ENCODE results near the gene ARHGAP42.

ARHGAP42 gene

DNA sequence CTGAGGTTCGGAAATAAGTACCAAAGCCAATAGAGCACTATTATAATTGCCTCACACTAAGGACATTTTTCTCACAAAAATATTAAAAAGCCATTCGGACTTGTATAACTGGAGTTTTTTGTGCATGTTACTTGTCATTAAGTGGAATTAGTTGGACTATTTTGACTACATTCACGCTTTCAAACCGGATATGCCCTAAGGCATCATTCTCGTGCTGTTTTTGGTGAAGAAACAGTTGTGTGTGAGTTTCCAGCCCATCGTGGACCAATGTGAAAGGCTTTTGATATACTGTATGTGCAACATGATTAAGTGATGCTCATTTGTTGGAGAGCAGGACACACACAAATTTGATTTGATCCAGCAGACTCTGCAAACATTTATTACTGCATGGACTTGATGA, 249.7 kb downstream of the ARHGAP42 start:
- DNase-seq (ENCODE audit: low read depth), result no peak
- no peak overlapping the region for H3K4me3 ChIP-seq (ENCODE audit: low read length)
- TF ChIP-seq, protein P1, sequence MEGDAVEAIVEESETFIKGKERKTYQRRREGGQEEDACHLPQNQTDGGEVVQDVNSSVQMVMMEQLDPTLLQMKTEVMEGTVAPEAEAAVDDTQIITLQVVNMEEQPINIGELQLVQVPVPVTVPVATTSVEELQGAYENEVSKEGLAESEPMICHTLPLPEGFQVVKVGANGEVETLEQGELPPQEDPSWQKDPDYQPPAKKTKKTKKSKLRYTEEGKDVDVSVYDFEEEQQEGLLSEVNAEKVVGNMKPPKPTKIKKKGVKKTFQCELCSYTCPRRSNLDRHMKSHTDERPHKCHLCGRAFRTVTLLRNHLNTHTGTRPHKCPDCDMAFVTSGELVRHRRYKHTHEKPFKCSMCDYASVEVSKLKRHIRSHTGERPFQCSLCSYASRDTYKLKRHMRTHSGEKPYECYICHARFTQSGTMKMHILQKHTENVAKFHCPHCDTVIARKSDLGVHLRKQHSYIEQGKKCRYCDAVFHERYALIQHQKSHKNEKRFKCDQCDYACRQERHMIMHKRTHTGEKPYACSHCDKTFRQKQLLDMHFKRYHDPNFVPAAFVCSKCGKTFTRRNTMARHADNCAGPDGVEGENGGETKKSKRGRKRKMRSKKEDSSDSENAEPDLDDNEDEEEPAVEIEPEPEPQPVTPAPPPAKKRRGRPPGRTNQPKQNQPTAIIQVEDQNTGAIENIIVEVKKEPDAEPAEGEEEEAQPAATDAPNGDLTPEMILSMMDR (conservative IDR thresholded peaks at IDR 0.05; ENCODE audit: low read depth, low read length), result no peak

DNA sequence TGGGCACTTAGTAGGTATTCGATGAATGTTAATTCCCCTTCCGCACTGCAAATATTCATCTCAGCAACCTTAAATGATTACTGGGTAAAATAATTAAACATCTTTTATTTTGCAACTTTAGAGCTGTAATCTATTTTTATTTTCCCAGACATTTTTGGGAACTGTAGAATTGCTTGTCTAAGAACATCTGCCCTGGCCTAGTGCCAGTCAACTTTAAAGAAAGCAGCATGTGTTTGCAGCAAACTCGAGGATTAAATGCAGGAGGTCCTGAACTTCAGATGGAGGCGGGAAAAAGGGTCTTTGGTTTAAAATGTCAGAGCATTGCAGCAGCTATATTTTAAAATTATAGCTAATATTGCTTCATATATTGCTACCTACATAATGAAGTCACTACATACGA, 252.5 kb downstream of the ARHGAP42 start:
- TF ChIP-seq, protein P1 (conservative IDR thresholded peaks at IDR 0.05; ENCODE audit: low read depth, low read length), result no peak
- H3K4me3 ChIP-seq (ENCODE audit: low read length), result no peak overlapping the region
- DNase-seq (ENCODE audit: low read depth), result no peak

- H3K4me3 ChIP-seq (ENCODE audit: low read length), result no peak overlapping the region
- no peak for DNase-seq (ENCODE audit: low read depth)
- TF ChIP-seq, protein P1 (conservative IDR thresholded peaks at IDR 0.05; ENCODE audit: low read depth, low read length), result no peak
Measured at GRCh38 chr11:100940111-100940510, 253.0 kb downstream of the ARHGAP42 start.

GRCh38 chr11:100941033-100941432, 253.9 kb downstream of the ARHGAP42 start:
- no peak overlapping the region for H3K4me3 ChIP-seq (ENCODE audit: low read length)
- DNase-seq (ENCODE audit: low read depth), result no peak
- TF ChIP-seq, protein P1 (conservative IDR thresholded peaks at IDR 0.05; ENCODE audit: low read depth, low read length), result no peak

DNA sequence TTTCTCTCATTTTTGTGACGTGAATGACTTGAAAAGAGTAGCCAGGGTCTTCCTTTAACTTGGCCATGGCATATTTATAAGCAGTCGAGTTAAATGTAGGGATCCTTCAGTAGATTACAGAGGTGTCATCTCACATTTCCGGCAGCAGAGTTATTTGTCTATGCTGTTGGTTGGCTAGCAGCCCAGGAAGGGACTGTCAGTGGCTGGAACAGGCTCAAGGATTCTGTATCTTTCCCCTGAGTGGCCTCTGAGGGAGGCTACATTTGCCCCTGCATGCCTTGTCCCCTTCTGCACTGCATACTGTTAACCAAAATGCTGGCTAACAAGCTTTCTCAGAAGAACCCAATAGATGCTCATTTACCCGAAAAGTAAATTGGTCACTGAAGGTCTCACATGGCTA, 254.9 kb downstream of the ARHGAP42 start:
- no peak overlapping the region for H3K4me3 ChIP-seq (ENCODE audit: low read length)
- TF ChIP-seq, protein P1 (conservative IDR thresholded peaks at IDR 0.05; ENCODE audit: low read depth, low read length), result no peak
- DNase-seq (ENCODE audit: low read depth), result no peak

DNA sequence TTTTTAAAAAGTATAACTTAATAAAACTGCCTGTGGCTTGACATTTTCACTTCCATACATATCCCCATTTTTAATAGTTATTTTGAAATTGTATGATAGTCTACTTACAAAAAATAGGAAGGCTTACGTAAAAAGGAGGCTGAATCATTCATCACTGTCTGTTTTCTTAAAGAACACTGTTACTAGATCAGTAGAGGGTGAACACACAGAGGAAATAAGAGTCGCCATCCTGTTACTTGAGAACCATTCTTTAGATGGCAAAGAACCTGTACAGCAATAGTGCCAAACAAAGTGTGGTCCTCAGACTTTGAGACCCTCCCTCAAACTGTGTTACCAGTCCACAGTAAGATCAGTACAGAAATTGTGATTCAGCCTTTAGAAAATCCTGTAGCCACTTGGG, 261.8 kb downstream of the ARHGAP42 start:
- TF ChIP-seq, protein P1 (conservative IDR thresholded peaks at IDR 0.05; ENCODE audit: low read depth, low read length), result no peak
- no peak for DNase-seq (ENCODE audit: low read depth)
- no peak overlapping the region for H3K4me3 ChIP-seq (ENCODE audit: low read length)

DNA sequence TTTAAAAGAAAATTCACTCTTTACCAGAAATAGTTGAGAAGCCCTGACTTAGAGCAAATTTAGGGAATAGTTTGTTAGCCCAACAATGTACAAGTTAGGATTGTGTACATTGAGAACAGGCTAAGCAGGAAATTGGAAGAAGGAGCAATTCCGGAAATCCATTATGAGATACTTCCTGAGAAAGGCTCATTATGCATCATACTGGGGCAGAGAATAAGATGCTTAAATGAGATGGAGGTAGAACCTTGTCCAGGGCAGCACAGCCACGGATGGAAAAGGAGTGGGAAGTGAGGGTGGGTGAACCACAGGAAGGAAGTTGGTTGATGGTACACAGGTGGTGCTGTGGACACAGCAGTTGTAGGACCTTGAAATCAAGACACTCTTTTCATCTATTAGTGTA, 262.4 kb downstream of the ARHGAP42 start:
- TF ChIP-seq, protein P1 (conservative IDR thresholded peaks at IDR 0.05; ENCODE audit: low read depth, low read length), result no peak
- no peak for DNase-seq (ENCODE audit: low read depth)

More for the DNA sequence above, 262.4 kb downstream of the ARHGAP42 start:
- H3K4me3 ChIP-seq (ENCODE audit: low read length), result no peak overlapping the region

Measured in retinal pigment epithelial cell (primary cell).